SW480 (cell line): Measurements from ENCODE around the gene GCK.
"Not testable (repeated sequence)": the region's sequence is repeated elsewhere in the genome, so short reads cannot be mapped to it uniquely, and the experiment has no call there.

Experiments
- DNase-seq: peaks from one replicate; pipeline ENCODE4 v3.0.0-alpha.2; 2016; ENCODE audit warnings: low spot score

GCK gene

DNA sequence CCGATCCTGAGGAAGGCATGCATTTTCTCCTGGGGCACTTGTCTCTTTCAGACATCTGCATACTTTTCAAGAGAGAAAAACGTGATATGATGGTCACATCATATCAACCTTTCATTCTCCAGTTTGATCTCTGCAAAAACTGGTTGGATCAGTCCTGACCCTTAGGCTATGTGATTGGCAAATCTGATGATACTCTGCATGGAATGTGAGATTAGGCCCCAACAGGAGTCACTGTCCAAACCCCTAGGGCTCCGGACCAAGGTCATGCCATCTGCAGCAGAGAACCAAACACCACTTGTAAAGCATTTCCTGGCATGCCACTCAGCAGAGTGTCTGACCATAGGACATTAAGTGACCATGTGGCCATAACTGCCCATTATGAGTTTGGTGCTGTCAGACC is 8.6 kb downstream of the GCK start:
- DNase-seq: no peak

DNA sequence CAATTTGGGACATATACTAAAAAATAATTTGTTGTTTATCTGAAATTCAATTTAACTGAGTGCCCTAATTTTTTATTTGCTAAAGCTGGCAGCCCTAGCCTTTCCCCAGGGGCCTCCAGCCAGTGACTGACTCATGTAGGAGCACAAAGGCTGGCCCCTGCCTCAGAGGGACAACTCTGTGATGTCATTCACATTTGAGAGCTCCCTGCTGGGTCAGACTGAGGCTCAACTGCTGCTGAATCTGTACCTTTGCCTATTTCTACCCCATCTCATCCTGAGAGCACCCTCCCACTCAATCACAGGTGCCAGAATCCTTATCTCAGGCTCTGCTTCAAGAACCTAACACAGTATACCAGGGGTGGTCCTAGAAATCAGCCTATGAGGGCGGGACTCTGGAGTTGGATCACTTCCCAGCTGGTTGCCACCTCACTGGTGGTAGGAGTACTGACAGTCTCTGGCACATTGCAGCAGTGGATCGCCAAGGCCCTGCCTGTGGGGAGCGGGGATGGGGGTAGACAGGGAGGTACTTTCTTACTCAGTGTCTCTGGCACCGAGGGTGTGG is 11.6 kb downstream of the GCK start:
- no peak for DNase-seq

DNA sequence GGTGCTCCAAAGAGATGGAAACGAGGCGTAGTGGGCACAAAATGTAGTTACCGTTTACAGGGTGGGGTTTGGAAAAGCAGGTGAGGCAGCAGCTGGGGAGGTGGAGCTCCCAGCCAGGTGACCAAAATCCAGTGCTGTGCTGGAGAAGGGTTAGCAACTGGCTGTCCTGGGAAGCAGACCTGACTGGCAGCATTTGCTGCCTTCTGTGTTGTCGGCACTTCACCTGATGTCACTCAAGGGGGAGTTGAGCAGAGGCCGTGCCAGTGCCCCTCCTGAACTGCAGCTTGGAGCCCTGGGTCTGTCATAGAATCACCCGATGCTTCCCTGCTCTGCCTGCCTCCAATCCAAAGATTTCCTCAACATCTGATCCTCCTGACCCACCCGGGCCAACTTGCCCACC is 12.8 kb downstream of the GCK start:
- DNase-seq: no peak

DNA sequence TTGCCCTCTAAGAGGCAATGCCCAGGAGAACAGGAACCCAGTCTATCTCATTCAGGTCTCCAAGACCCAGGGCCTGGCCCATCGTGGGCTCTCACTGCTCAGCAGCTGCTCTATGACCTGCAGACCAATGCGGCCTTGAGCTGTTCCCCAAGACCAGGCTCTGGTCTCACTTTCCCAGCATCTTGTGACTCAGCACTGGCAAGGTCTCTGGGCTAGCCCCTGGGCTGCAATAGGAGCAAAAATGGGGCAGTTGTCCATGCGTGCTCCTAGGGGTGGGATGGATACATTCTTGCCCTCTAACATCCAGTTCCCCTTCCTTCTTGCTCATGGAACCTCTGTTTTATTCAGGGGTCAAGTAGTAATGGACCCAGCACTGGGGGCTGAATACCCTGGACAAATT is 13.5 kb downstream of the GCK start:
- DNase-seq: no peak

DNA sequence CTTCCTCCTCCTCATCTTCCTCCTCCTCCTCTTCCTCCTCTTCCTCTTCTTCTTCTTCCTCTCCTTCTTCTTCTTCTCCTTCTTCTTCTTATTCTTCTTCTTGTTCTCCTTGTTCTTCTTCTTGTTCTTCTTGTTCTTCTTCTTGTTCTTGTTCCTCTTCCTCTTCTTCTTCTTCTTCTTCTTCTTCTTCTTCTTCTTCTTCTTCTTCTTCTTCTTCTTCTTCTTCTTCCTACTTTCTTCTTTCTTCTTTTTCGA is 14.6 kb downstream of the GCK start:
- DNase-seq: not testable (repeated sequence)

DNA sequence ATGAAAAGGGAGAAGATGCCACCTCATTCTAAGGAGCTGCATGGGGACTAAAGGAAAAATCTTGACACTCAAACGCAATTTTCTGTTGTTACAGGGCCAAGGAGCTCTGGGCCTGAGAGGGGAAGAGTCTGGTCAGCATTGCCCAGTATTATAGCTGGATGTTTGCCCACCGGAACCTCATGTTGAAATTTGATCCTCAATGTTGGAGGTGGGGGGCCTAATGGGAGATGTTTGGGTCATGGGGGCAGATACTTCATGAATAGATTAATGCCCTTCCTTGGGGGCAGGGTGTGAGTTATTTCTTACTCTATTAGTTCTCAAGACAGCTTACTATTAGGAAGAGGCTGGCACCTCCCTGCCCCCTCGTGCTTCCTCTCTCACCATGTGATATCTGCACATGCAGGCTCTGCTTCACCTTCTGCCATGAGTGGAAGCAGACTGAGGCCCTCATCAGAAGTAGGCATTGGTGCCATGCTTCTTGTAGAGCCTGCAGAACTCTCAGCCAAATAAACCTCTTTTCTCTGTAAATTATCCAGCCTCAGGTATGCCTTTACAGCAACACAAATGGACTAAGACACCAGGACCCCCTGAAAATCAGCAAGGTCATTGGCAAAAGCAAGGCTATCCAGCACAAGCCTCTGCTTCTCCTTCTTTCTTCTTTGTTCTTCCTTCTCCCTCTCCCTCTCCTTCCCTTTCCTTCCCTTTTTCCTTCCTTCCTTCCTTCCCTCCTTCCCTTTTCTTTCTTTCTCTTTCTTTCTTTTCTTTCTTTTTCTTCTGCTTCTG is 15.1 kb downstream of the GCK start:
- DNase-seq: no peak

DNA sequence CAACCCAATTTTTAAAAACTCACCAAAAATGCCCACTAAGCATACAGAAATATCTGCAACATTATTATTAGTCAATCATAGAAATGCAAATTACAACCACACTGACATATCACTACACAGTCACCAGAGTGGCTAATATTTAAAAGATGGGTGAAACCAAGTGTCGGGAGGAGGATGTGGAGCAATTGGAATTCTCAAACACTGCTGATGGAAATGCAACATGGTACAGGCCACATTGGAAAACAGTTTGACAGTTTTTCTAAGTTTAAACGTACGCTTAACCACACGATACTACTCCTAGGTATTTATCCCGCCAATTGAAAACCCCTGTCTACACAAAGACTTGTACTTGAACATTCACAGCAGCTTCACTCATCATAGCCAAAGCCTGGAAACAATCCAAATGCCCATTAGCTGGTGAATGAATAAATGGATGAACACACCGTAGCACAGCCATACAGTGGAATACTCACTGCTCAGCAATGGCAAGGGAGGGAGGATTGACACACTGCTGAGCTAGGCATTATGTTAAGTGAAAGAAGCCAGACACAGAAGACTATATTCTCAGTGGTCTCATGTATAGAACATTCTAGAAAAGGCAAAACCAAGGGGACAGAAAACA is 16.3 kb downstream of the GCK start:
- no peak for DNase-seq

DNA sequence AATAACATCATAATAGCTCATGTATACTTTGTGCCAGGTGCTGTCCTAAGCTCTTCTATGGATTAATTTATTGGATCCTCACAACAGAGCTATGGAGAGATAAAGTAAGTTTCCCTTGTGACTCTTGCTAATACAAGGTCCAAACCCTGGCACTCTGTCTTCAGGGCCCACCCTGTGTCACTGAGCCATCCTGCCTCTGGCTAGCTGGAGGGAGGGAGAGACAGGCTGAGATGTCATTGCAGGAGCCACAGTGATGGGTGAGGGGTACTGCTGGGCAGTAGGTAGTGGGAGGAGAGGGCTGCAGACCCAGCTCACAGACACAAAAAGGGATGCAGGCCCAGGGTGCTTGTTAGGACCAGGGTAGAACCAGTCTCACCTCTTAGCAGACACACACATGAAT is 16.9 kb downstream of the GCK start:
- no peak for DNase-seq

DNA sequence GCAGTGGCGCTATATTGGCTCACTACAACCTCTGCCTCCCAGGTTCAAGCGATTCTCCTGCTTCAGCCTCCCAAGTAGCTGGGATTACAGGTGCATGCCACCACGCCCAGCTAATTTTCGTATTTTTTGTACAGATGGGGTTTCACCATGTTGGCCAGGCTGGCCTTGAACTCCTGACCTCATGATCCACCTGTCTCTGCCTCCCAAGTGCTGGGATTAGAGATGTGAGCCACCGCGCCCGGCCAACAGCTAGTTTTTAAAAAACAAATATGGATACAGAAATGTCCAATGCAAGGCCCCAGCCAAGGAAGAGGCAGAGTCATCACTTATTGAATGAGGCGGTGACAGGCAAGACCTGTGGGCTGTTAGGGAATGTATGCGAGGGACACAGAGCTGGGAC is 17.3 kb downstream of the GCK start:
- DNase-seq: not testable (repeated sequence)

DNA sequence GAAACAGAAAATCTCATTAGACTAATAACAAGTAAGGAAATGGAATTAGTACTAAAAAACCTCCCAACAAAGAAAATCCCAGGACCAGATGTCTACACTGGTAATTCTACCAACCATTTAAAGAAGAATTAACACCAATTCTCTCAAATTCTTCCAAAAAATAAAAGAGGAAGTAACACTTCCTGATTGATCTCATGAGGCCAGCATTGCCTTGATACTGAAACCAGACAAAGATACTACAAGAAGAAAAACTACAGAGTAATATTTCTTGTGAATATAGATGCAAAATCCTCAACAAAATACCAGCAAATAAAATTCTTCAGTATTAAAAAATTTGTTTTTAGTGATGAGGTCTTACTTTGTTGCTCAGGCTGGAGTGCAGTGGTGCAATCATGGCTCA is 21.3 kb downstream of the GCK start:
- DNase-seq: no peak

DNA sequence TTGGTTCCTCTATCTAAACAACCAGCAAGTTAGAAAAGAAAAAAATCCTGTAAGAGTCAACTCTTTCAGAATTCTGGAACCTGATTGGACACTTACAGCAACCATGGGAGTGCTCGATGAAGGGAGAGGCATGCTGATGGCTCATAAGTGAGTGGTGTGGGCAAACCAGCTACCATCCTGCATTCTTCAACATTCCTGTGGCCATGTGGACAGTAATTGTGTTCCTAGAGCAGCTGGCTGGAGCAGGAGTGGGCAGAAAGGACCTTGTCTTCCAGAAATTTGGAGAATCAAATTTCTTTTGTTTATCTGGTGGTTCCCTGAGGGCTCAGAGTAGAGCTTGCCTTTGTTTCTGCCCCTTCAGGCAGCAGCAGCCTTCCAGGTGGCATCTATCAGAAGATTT is 25.6 kb downstream of the GCK start:
- DNase-seq: peak; percentile 92

DNA sequence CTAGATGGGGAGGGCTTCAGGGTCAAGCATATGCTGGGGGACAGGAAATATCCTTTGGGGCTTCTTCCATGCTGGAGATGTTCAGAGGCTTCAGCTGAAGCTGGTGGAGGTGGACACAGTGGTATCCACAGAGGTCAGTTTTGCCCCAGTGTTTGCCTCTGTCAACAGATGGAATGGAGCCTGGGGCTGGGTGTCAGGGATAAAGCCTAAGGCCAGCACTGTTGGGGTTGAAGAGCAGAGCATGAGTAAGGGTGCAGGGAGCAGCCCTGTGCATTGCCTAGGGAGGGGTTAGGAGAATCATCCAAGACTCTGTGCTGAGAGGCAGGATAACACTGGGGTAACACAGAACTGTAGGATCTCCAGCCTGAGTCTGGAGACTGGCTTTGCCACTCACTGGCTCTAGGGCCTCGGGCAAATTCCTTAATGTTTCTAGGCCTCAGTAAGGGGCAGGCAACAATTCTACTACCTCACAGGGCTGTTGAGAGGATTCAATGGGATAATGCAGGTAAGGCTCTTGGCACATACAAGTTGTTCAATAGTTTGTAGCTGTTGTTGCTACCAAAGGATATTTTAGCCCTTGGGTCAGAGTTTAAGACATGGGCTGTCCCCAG is 26.3 kb downstream of the GCK start:
- no peak for DNase-seq

DNA sequence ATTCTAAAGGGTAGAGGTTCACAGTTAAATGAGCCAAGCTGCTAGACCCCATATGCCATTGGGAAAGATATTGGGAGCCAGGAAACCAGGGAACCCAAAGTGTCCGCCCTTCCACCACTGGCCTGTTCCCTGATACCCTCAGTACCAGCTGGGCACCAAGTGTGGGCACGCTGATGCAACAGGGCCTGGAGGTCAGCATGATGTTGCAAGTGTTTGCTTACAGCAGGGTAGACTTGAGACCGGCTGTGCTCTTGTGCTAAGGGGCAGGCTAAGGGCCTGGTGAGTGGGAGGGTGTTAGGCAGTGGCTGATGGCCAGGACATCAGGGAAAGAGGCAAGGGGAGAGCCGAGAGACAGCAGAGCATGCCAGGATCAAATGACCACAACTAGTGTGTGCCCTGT is 27.1 kb downstream of the GCK start:
- no peak for DNase-seq

DNA sequence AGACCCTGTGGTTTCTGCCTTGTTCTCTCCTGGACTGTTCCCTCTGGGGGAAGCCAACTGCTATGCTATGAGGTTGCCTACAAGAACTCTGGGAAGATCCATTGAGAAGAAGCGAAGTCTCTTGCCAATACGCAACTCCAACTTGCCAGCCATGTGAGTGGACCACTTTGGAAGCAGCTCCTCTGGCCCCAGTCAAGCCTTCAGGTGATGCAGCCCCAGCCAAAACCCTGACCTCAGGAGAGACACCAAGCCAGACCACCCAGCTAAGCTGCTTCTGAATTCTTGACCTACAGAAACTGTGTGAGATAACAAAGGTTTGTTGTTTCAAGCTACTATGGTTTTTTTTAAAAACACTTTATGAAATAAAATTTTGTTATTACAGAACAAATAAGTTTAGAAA is 27.9 kb downstream of the GCK start:
- no peak for DNase-seq

DNA sequence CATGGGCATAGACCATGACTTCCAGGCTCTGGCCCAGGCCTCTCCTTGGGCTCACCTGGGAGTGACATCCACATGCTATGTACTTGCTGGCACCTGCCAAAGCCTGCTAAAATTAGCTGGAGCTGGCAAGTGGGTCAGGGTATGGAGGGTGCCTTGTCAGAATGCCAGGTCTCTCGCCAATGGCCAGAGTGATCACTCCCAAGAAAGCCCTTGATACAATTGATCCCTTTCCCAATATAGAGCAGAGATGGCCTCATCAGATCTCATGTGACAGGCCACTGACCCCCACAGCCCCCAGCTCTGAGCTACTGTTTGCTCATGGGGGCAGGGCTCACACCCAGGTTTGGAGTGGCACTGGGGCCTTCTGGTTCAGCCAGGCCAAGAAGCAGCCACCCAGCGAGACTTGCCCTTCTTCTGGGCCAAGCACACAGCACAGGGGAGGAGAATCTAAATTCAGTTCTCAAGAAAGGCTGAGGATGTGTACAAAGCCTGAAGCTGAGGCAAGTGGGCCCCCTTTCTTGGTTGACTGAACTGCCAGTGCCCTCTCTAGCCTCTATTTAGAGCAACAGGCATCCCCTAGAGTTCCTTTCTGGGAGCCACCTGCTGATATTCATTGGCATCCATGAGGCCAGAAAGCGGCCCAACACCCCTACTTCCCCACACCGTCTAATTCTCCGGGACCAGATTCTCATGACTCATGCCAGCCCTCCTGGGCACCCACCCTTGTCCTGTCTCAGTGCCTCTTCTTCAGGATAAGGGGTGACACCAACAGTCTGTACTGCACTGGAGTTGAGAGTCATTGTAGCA is 29.2 kb downstream of the GCK start:
- DNase-seq: no peak

DNA sequence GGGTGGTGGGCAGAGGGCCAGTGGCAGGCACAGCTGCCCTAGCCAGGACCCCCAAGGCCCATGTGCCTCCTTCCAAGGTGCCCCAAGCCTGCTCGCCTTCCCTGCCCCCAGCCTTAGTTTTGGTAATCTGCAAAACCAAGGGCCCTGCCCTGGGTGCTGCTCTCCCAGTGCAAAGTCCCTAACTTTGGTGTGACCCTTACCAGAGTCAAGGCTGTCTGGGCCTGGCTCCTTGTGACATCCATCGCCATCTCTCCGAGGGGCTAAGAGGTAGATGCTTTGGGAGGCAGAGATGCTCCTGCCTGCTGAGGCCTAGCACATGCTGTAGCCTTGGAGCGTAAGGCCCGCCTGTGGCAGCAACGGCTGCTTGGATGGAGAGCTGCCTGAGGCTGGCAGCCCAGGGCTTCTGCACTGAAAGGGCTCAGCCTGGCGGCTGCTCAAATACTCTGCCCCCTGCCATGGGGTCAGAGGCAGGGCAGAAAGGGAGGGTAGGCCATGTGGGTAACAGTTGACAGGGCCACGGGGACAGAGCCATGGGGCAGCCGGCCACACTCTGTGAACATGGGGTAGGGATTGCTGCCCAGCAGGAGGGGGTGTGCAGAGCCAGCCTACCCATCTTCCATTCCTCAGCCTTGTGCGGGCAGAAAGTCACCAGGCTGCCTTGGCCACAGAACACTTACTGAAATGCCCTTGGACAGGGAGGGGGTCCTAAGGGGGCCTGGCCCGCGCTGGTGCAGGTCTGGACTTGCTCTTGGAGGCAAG is 30.2 kb downstream of the GCK start:
- DNase-seq: no peak

DNA sequence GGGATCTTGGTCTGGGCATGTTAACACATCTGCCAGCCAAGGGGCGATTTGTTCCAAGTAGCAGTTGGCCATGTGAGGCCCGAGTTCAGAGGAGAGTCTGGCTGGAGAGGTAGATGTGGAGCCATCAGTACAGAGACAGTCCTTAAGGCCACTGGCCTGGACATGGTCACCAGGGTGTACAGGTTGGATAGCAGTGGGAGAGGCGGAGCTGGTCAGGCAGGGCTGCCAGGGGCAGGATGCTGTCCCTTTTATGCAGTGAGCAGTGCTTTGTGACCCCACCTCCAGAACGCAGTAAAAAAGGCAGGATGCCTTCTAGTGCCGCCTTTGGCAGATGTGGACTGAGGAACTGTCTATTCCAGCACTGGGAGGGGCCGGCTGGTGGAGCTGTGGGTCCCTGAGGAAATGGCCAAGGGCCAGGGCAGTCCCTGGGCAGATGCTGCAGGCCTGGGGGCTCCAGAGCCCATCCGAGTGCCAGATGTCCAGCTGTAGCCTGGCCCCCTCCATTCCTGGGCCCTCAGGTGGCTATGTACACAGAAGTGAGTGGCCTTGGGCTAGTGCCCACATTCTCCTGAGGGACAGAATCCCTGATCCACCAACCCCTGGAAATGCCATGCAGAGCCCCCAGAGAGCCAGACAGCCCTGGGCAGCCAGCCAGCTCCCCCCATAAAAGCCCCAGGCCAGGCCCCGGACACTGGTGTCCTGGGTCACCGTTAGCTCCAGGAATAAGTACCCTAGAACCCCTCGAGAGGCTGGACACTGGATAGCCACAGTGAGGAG is 31.0 kb downstream of the GCK start:
- DNase-seq: no peak

DNA sequence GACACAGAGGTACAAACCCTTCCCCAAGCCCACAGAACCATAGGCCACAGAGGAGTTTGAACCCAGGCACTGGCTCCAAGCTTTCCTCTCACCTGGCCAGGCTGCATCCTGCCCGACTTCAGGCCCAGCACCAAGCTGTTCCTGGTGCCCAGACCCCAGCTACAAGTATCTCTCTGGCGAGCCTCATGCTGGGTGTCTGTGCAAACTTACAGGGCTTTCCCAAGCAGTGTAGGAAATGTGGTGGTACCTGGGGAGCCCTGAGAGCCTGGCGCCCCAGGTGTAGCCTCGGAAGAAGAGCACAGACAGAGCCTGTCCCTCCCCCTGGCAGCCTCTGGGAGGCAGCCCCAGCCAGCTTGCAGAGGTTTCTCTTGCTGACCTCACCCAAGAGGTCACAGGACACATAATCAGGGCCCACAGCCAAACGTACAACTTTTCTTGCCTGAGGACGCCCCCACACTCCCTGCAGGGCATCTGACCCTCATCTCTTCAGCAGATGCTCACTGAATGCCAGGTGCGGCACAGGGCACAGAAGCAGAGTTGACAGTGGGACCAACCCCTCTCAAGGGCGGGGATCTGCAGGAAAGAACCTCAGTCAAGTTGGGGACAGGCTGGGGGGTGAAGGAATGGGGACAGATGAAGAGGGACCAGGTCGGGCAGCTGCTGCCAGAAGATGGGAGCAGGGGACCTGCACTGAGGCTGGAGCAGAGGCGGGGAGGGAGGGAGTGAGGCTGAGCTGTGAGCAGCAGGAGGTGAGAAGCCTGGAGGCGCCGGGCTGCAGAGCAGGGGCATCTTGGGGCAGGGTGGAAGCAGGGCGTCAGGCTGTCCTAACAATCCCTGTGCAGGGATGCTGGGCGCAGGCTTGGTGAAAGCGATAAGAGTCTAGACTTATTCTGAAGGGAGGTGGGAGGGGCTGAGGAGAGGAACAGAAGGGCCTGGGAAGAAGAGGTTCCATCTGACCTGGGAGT is 31.8 kb downstream of the GCK start:
- DNase-seq: no peak

DNA sequence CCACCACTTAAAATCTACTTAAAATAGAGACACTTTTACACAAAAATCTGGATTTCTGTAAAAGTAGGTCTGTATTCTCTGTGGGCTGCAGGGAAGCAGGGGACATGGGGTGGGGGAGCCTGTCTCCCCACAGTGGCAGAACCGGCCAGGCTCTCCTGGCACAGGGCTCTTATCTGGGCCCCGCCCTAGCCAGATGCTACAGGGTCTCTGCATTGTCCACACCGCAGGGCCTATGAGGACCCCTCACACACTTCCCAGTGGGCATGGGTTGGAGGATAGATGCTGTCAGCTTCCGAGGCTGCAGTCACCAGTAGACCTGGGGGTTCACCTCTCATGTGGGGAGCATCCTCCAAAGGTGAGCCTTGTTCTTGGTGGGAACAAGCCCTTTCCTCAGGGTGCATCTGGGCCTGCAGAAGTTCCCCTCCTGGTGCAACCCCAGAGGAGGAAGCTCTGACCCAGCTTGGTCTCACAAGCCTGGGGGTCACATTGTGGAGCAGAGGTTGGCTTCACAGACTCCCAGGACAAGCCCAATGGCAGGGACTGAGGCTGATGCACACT is 32.7 kb downstream of the GCK start:
- no peak for DNase-seq
